Activated CD8-positive, alpha-beta memory T cell treated with anti-CD3 and anti-CD28 coated beads, Interleukin-2, amount 50 U/mL, for 48 hours (primary cell): ENCODE results near the gene CCNC.

Experiments
- DNase-seq: peaks from one replicate; pipeline ENCODE4 v3.0.0-alpha.2; 2020

CCNC gene

DNA sequence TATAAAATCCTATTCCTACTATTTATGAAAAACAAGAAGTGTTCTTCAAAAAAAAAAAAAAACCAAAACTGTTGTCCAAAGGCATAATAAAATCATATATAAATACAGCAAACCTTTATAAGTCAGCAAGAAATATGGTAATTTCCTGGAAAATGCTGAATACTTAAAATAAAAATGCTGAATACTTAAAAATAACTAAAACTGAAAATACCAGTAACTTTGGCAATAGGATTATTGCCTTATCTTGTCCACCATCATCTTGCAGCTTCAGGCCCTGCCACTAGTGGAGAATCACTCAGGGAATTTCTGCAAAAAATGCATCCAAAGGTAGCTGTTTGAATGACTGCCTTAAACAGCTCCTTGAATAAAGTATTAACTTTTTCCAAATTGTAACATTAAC is 24.5 kb downstream of the CCNC start:
- DNase-seq = no peak

DNA sequence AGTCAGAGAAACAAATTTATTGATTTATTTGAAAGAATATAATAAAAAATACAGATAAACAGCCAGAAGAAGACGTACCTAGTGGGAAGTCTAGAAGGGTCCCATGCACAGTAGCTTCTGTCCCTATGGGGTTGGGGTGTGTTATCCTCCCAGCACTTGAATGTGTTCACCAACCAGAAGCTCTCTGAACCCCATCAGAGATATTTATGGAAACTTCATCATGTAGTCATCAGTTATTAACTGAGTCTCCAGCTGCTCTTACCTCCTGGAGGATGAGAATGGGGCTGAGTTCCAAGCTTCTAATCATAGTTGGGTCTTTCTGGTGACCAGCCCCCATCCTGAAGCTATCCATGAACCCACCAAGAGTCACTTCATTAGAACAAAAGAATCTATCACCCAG is 37.8 kb downstream of the CCNC start:
- no peak for DNase-seq

DNA sequence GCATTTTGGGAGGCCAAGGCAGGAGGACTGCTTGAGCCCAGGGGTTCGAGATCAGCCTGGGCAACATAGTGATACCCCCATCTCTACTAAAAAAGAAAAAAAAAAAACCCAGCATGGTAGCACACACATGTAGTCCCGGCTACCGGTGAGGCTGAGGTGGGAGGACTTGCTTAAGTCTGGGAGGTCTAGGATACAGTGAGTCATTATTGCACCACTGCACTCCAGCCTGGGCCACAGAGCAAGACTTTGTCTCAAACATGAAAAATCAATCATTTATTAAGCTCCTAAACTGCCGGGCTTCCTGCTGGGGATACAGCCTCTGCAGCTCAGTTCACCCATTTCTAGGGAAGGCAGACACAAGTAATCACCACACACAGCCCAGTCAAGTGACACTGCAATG is 45.9 kb downstream of the CCNC start:
- no peak for DNase-seq

DNA sequence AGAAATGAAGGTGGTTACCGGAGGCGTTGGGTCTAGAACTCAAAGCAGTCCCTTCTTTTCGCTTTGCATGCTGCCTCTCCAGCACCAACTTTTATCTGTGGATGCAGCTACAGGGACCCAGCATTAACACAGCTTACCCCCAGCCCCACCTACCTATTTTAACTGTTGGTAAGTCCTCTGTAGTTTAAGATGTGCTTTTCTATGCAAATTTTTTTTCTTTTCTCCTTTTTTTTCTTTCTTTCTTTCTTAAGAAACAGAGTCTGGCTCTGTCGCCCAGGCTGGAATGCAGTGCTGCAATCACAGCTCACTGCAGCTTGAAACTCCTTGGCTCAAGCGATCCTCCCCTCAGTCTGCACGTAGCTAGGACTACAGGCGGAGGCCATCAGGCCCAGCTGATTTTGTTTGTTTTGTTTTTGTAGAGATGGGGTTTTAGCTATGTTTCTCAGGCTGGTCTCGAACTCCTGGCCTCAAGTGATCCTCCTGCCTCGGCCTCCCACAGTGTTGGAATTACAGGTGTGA is 46.8 kb downstream of the CCNC start:
- DNase-seq = no peak

GRCh38 chr6:99520855-99521632 is 47.4 kb downstream of the CCNC start:
- DNase-seq = peak; percentile 83

DNA sequence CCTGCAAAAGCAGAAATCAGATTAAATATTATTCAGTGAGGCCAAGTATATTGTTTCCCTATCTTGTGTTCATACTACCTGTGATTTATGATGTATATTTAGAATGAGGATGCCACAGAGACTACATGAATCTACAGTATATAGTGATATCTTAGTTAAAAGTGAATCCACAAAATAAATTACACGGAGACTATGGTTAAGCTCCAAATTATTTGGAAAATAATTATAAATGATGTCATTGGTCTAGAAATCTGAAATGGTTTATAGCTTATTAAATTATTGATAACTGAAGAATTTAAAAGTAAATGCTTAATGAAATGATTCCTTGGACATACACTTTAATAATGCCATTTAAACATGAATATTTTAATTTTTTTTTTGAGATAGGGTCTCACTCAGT is 49.0 kb downstream of the CCNC start:
- no peak for DNase-seq

GRCh38 chr6:99514089-99514488 is 54.4 kb downstream of the CCNC start:
- no peak for DNase-seq

DNA sequence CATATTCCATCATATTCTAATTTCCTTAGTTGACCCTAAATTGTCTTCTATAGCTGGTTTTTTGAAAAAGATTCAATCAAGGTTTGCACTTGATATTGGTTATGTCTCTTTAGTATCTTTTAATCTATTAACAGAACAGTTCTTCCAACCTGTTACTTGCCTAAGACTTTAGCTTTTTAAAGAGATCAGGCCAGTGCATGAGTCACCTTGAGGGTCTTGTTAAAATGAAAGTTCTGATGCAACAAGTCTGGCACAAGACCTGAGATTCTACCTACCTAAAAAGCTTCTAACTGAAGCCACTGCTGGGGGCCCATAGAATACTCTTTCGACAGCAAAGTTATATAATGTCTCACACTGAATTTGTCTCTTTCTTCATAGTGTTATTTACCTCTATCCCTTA is 56.4 kb downstream of the CCNC start:
- no peak for DNase-seq

DNA sequence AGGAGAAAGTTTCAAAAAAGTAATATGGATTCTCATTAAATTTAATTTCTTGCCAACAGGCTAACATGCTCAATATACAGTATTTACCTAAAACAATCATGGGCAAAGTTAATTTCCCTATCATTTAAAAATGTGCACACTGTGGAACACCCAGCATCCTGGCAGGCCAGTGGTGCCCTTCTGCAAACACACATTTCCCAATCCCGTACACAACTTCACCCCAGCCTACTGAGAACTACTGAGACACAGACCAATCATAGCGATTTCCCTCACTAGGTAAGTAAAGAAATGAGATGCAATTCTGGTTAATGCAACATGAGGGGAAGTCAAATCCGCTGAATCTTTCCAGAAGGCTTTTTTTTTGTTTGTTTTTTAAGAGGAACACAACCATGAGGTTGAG is 60.8 kb downstream of the CCNC start:
- DNase-seq = no peak

- DNase-seq = no peak
These were observed 66.7 kb downstream of the CCNC start for GRCh38 chr6:99501762-99502161.

- DNase-seq = no peak
These were observed 70.0 kb downstream of the CCNC start for GRCh38 chr6:99498421-99498820.

GRCh38 chr6:99495466-99495865 is 73.0 kb downstream of the CCNC start:
- no peak for DNase-seq
